ENCODE results near the gene TBL2. TPM values are rescaled to one million over a fixed set of nuclear protein-coding genes. Genes with fewer than 3 reads are reported as not detected.
A peak's percentile ranks its signal among the peaks of the same experiment; 100 is the strongest.
"Not testable (repeated sequence)": the region's sequence is repeated elsewhere in the genome, so short reads cannot be mapped to it uniquely, and the experiment has no call there.

Gene TBL2
- total RNA-seq, 1 donor from 2014 or later = 42.1 TPM

DNA sequence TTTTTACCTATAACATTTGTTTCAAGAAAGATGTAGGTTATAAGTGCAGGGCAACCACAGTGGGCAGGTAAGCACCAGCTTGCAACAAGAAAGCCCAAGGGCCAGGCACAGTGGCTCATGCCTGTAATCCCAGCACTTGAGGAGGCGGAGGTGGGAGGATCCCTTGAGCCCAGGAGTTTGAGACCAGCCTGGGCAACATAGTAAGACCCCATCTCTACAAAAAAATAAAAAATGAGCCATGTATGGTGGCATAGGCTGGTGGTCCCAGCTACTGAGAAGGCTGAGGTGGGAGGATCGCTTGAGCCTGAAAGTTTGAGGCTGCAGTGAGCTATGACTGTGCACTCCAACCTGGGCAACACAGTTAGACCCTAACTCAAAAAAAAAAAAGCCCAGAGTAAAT is 33.7 kb downstream of the TBL2 start:
- DNase-seq (ENCODE audit: low spot score, unreplicated experiment) = no peak

GRCh38 chr7:73541722-73542121 is 36.7 kb downstream of the TBL2 start:
- Mint-ChIP-seq H3K36me3 (ENCODE audit: insufficient read depth) (peaks cover 22% of the 10 kb centered on the region), H3K27ac (no peak overlapping the region), H3K27me3 (no peaks in the 10 kb centered on the region)

More for the DNA sequence above, 33.7 kb downstream of the TBL2 start:
- Mint-ChIP-seq H3K4me3 (ENCODE audit: low read depth) (no peak overlapping the region), H3K36me3 (ENCODE audit: insufficient read depth) (peaks cover 16% of the 10 kb centered on the region), H3K4me1 (ENCODE audit: low read depth) (peaks cover 3% of the 10 kb centered on the region), H3K27ac (no peak overlapping the region), H3K9me3 (ENCODE audit: low read depth) (no peaks in the 10 kb centered on the region), H3K27me3 (no peaks in the 10 kb centered on the region)
- TF ChIP-seq, protein P1, sequence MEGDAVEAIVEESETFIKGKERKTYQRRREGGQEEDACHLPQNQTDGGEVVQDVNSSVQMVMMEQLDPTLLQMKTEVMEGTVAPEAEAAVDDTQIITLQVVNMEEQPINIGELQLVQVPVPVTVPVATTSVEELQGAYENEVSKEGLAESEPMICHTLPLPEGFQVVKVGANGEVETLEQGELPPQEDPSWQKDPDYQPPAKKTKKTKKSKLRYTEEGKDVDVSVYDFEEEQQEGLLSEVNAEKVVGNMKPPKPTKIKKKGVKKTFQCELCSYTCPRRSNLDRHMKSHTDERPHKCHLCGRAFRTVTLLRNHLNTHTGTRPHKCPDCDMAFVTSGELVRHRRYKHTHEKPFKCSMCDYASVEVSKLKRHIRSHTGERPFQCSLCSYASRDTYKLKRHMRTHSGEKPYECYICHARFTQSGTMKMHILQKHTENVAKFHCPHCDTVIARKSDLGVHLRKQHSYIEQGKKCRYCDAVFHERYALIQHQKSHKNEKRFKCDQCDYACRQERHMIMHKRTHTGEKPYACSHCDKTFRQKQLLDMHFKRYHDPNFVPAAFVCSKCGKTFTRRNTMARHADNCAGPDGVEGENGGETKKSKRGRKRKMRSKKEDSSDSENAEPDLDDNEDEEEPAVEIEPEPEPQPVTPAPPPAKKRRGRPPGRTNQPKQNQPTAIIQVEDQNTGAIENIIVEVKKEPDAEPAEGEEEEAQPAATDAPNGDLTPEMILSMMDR (IDR thresholded peaks at IDR 0.05; ENCODE audit: unreplicated experiment) = no peak

GRCh38 chr7:73539709-73540108 is 38.7 kb downstream of the TBL2 start:
- no peaks in the 10 kb centered on the region for H3K9me3 Mint-ChIP-seq (ENCODE audit: low read depth)
- DNase-seq (ENCODE audit: low spot score, unreplicated experiment) = no peak
- H3K4me1 Mint-ChIP-seq (ENCODE audit: low read depth) = no peaks in the 10 kb centered on the region
- H3K4me3 Mint-ChIP-seq (ENCODE audit: low read depth) = no peak overlapping the region
- TF ChIP-seq, protein P1 (IDR thresholded peaks at IDR 0.05; ENCODE audit: unreplicated experiment) = no peak
- H3K27ac Mint-ChIP-seq = no peak overlapping the region
- H3K36me3 Mint-ChIP-seq (ENCODE audit: insufficient read depth) = peaks cover 25% of the 10 kb centered on the region
- no peaks in the 10 kb centered on the region for H3K27me3 Mint-ChIP-seq

More at GRCh38 chr7:73541722-73542121, 36.7 kb downstream of the TBL2 start:
- TF ChIP-seq, protein P1 (IDR thresholded peaks at IDR 0.05; ENCODE audit: unreplicated experiment) = no peak
- H3K4me1 Mint-ChIP-seq (ENCODE audit: low read depth) = peaks cover 3% of the 10 kb centered on the region
- no peak for DNase-seq (ENCODE audit: low spot score, unreplicated experiment)
- H3K4me3 Mint-ChIP-seq (ENCODE audit: low read depth) = no peak overlapping the region
- H3K9me3 Mint-ChIP-seq (ENCODE audit: low read depth) = no peaks in the 10 kb centered on the region

DNA sequence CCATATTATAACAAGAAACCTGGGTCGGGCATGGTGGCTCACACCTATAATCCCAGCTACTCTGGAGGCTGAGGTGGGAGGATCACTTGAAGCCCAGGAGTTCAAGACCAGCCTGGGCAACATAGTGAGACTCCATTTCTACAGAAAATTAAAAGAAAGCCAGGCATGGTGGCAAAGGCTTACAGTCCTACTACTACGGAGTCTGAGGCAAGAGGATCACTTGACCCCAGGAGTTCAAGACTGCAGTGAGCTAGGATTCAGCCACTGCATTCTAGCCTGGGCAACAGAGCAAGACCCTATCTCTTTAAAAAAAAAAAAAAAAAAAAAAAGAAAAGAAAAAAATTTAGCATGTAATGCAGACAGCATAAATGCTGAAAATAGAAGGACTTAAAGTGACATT is 39.9 kb downstream of the TBL2 start:
- not testable (repeated sequence) for H3K4me3 Mint-ChIP-seq (ENCODE audit: low read depth); DNase-seq (ENCODE audit: low spot score, unreplicated experiment); H3K9me3 Mint-ChIP-seq (ENCODE audit: low read depth); H3K4me1 Mint-ChIP-seq (ENCODE audit: low read depth); H3K27me3 Mint-ChIP-seq; H3K27ac Mint-ChIP-seq
- peaks cover 24% of the 10 kb centered on the region for H3K36me3 Mint-ChIP-seq (ENCODE audit: insufficient read depth)

- Mint-ChIP-seq H3K27me3 (no peaks in the 10 kb centered on the region), H3K27ac (peak overlapping the region; percentile 15), H3K9me3 (ENCODE audit: low read depth) (peaks cover 3% of the 10 kb centered on the region), H3K36me3 (ENCODE audit: insufficient read depth) (peaks cover 24% of the 10 kb centered on the region), H3K4me3 (ENCODE audit: low read depth) (no peak overlapping the region), H3K4me1 (ENCODE audit: low read depth) (no peaks in the 10 kb centered on the region)
- DNase-seq (ENCODE audit: low spot score, unreplicated experiment) = no peak
- TF ChIP-seq, protein P1 (IDR thresholded peaks at IDR 0.05; ENCODE audit: unreplicated experiment) = no peak
These were observed 41.3 kb downstream of the TBL2 start for GRCh38 chr7:73537051-73537450.

GRCh38 chr7:73536479-73536878 is 41.9 kb downstream of the TBL2 start:
- TF ChIP-seq, protein P1 (IDR thresholded peaks at IDR 0.05; ENCODE audit: unreplicated experiment) = no peak
- H3K4me3 Mint-ChIP-seq (ENCODE audit: low read depth) = no peak overlapping the region
- no peaks in the 10 kb centered on the region for H3K4me1 Mint-ChIP-seq (ENCODE audit: low read depth)
- DNase-seq (ENCODE audit: low spot score, unreplicated experiment) = no peak
- no peaks in the 10 kb centered on the region for H3K27me3 Mint-ChIP-seq
- H3K27ac Mint-ChIP-seq = peak overlapping the region; percentile 67
- H3K9me3 Mint-ChIP-seq (ENCODE audit: low read depth) = peaks cover 3% of the 10 kb centered on the region
- peaks cover 24% of the 10 kb centered on the region for H3K36me3 Mint-ChIP-seq (ENCODE audit: insufficient read depth)

DNA sequence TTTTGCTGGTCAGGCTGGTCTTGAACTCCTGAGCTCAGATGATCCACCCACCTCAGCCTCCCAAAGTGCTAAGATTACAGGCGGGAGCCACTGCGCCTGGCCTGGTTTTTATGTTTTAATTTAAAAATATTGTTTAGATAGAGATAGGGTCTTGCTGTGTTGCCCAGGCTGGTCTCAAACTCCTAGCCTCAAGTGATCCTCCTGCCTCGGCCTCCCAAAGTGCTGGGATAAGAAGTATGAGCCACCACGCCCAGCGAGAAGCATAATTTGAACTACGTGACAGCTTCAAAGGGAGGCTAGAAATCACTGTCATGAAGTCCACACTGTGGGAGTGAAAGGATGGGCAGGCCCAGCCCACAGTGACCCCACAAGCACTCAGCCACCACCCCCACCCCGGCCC is 42.5 kb downstream of the TBL2 start:
- peaks cover 22% of the 10 kb centered on the region for H3K36me3 Mint-ChIP-seq (ENCODE audit: insufficient read depth)

More for the DNA sequence above, 42.5 kb downstream of the TBL2 start:
- not testable (repeated sequence) for H3K4me3 Mint-ChIP-seq (ENCODE audit: low read depth); H3K9me3 Mint-ChIP-seq (ENCODE audit: low read depth); H3K27ac Mint-ChIP-seq; H3K27me3 Mint-ChIP-seq; H3K4me1 Mint-ChIP-seq (ENCODE audit: low read depth); DNase-seq (ENCODE audit: low spot score, unreplicated experiment)

Measured in progenitor cell of endocrine pancreas (in vitro differentiated cells).